ENCODE results near the gene KLF2.

DNA sequence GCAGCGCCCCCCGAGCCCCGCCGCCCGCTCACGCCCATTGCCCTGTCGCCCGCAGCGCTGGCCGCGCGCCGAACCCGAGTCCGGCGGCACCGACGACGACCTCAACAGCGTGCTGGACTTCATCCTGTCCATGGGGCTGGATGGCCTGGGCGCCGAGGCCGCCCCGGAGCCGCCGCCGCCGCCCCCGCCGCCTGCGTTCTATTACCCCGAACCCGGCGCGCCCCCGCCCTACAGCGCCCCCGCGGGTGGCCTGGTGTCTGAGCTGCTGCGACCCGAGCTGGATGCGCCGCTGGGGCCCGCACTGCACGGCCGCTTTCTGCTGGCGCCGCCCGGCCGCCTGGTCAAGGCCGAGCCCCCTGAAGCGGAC, 518 bp downstream of the KLF2 start:
- TF ChIP-seq POLR2AphosphoS5 (IDR thresholded peaks at IDR 0.05; ENCODE audit: low read depth, low read length) (no peak), POLR2A (IDR thresholded peaks at IDR 0.05; ENCODE audit: low read depth, low read length) (no peak), TAF1 (IDR thresholded peaks at IDR 0.05; ENCODE audit: low read depth, low read length) (no peak)
